Activated CD4-positive, alpha-beta T cell treated with anti-CD3 and anti-CD28 coated beads for 24 hours (primary cell): Measurements from ENCODE around the gene CTSW.
A peak's percentile ranks its signal among the peaks of the same experiment; 100 is the strongest.
"Not testable (repeated sequence)": the region's sequence is repeated elsewhere in the genome, so short reads cannot be mapped to it uniquely, and the experiment has no call there.

Experiments used
- DNase-seq, 2 donors: peaks; one replicate each; pipeline ENCODE4 v3.0.0-alpha.2; 2020; ENCODE audit warnings: low read depth in 2 of 2

CTSW gene

DNA sequence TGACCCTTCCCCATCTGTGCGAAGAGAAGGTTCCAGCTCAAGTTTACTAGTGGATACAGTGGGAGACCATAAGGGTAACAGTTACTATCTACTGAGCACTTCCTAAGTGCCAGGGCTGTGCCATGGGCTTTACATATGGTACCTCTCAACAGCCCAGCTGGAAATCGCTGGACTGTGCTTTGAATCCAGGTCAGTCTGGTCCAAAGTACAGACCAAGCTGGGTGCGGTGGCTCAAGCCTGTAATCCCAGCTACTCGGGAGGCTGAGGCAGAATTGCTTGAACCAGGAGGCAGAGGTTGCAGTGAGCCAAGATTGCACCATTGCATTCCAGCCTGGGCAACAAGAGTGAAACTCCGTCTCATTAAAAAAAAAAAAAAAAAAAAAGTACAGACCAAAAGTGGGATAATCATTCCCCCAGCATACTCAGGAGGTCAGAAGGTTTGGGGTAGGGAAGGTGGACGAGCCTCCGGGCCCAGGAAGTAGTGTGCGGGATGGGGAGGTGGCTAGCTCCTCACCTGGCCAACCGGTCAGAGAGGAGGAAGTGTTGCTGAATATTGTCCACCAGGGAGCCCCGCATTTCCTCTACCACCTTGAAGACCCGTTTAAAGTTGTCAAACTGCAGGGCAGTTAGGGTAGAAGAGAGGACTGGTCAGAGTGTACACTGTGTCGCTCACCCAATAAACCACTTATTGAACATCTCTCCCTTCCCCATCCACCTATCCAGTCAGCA lies 6.3 kb downstream of the CTSW start:
- DNase-seq = no peak

DNA sequence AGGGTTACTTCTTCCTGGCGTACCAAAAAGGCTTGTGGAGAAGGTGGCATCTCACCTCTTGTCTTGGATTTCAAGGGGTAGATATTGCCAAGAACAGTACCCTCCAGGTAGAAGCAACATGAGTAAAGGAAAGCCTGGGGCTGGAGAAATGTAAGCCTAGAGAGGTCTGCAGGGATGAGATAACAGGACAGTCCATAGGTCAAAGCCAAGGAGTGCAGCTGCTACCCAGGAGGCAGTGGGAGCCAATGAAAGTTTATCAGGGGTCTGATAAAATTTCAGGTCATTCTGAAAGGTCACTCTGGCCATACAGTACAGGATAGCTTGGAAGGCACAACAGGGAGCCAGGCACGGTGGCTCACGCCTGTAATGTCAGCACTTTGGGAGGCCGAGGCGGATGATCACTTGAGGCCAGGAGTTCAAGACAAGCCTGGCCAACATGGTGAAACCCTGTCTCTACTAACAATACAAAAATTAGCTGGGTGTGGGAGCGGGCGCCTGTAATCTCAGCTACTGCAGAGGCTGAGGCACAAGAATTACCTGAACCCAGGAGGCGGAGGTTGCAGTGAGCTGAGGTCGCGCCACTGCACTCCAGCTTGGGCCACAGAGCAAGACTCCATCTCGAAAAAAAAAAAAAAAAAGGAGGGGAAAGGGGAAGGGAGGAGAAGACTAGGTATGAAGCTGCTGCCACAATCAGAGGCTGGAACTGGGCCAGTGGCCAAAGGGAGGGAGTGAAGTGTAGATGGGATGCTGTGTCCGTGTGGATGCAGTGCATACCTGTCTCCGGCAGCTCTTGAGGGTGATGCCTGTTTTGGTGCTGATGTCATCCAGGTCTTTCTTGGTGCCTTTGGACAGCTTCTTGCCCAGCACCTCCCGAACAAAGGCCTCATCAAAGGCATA lies 7.4 kb downstream of the CTSW start:
- DNase-seq = no peak

DNA sequence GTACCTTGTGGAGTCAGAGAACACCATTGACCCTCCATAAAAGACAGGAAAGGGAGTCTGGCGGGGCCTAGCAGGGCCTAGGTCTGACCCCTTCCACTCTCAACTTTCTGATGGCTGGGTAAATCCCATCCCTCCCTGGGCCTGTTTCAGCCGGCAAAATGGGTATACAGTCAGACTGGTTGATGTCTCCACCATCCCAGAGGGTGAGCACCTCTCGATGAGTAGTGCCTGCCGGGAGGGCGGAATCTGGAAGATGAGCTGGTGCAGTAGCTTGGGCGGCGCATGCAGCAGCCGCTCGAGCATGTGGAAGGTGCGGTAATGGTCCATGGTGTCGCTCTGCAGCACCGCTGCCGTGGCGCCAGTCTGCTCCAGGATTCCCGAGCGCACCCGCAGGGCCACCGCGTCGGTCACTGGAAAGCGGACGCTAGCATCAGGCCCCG lies 8.1 kb downstream of the CTSW start:
- DNase-seq = no peak

DNA sequence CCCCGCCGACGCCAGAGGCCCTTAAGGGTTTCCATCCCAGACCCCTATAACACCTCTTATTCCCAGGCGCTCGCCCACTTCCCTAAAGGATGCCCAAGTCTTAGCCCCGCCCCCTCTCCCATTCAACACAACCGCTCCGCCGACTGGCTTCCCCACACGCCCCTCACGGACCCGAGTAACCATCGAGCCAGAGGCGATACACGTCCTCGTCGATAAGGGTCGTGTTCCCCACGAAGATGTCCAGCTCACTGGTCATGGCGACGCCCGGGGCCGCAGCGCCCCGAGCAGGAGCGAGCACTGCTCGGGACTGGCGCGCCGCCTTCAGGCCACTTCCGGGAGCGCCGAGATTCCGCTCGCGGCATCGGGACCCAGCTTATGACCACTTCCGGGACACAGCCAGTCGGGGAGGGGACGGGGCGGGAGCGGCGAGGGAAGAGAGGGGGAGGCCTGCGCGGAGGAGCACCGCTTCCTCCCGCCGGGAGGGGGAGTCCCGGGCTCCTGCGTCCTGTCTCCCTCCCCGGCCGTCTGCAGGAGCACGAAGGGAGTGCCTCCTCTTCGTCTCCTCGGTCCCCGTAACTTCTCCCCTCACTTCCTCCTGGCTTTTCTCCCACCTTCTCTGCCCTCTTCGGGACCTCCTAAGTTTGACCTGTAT lies 8.7 kb downstream of the CTSW start, which contains the start of gene FIBP:
FIBP (minus strand) TSS at position 309 of the 652 bp plus-strand sequence; CDS start at position 256, 53 bp downstream.
- peak; percentile 94 for DNase-seq

DNA sequence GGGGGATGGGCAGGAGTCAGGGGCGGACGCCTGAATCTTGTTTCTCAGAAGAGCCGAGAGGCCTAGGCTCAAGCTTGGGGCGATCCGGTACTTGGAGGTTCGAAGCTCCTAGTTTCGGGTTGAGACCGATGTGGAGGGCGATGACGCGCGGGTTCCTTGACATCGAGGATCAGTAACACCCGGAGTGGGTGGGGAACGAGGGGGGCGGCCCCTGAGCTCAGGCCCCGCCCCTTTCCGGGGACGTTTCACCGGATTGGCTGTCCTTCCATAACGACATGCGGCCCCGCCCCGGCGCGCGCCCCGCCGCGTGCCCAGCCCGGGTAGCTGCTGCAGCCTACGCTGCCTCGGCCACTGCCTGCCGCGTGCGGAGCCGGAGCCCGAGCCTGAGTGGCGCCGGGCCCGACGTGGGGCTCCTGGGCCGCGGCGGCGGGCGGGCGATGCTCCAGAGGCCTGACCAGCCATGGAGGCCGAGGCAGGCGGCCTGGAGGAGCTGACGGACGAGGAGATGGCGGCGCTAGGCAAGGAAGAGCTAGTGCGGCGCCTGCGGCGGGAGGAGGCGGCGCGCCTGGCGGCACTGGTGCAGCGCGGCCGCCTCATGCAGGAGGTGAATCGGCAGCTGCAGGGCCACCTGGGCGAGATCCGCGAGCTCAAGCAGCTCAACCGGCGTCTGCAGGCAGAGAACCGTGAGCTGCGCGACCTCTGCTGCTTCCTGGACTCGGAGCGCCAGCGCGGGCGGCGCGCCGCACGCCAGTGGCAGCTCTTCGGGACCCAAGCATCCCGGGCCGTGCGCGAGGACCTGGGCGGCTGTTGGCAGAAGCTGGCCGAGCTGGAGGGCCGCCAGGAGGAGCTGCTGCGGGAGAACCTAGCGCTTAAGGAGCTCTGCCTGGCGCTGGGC lies 10.9 kb downstream of the CTSW start, which contains the start of gene CCDC85B:
CCDC85B (plus strand) TSS at position 350 of the 895 bp plus-strand sequence; CDS start at position 461, 111 bp downstream.
- peak; percentile 98 to 99 for DNase-seq

DNA sequence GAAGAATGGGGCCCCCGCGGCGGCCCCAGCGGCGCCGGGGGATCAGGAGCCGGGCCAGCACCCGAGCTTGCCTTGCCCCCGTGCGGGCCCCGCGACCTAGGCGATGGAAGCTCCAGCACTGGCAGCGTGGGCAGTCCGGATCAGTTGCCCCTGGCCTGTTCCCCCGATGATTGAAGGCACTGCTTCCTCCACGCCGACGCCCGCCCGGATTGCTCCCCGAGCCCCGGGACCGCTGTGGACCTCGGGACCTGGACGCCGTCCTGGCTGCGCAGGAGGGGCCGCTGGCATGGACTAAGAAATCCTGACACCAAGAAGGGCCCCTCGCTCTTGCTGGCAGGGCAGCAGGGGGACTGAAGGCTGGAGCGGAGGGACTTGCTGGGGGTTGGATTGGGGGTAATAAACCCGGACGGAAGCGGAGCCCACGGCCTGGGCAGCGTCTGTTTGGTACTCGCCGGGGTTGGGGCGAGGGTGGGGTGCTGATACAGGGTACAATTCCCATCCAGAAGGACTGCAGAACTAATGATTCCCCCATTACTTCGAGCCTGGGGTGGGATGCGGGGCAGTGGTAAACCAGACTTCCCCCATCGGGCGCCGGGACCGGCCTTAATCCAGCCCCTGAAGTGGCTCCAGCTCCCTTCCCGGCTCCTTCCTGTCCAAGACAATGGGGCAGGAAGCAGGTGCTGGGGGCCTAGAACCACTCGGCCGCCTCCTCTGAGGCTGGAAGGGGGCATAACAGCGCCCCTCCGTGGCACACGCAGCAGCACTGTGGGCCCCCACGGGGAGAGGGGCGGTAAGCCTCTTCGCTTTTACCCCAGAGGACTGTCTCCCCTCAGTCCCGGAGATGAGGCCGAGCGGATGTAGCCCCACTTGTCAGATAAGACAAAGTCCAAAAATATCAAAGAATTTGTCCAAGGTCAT lies 11.8 kb downstream of the CTSW start:
- DNase-seq = no peak

DNA sequence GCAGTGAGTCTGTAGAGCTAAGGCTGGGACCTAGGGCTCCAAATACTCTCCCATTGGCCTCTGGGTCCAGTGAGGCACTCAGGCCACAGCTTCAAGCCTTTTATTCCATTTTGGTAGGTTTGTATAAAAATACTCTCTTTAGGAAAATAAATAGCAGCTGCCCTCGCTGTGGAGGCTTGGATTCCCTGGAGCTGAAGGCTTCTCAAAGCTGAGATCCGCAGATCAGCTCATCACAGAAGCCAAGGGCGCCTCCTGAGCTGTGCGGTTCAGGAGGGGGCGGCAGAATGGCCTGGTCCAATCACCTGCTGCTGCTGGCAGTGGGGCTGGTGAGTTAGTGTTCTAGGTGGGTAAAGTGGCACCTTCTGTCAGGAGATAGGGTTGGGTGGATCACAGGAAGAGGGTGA lies 12.5 kb downstream of the CTSW start:
- not testable (repeated sequence) for DNase-seq

DNA sequence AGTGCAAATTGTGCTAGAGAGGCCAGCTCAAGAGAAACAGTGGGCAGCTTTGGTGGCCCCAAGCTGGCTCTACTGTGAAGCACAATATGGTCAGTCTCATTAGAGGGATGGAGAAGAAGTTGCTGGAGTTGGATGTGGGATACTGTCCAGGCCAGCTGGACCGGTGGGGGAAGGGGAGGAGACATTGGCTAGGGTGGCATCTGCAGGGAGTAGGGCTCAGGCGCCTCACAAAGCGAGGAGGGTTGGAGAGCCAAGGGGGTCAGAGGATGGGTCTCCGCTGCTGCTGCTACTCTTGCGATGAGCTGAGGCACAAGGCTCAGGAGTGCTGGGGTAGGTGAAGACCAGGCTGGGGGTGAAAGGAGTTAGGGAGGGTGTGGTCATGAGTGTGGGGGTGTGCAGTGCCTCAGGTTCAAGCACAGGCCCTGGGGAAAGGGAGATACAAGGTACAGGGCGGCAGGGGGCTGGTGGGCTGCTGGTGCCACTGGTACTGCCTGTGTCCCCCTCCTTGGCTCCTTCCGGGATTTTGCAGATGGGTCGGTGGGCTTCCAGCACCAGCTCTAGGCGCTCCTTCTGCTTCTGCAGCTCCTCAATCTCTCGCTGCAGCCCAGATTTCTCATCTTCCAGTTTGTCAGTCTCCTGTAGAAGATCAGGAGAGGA lies 13.2 kb downstream of the CTSW start:
- no peak for DNase-seq

DNA sequence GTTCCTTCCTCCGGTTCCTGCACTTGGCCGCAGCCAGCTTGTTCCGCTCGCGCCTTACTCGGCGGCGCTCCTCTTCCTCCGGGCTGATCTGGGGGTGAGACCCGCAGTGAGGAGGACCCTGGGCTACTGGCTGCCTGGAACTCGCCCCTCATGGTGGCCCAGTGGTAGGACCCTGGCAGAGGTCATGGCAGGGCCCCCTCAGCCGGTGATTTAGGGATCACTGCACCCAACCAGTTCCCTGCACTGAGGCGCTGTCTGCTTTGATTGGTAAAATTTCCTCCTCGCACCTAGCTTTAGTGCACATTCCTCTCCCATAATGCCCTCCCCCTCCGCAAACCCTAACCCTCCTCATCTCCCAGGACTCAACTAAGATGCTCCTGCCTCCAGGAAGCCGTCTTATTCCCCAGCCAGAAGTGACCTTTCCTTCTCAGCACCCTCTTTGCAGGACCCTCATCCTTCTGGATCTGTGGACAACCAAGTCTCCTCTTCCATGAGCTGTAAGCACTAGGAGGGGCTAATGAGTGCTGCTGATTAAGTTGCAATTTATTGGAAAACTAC lies 14.5 kb downstream of the CTSW start:
- no peak for DNase-seq

DNA sequence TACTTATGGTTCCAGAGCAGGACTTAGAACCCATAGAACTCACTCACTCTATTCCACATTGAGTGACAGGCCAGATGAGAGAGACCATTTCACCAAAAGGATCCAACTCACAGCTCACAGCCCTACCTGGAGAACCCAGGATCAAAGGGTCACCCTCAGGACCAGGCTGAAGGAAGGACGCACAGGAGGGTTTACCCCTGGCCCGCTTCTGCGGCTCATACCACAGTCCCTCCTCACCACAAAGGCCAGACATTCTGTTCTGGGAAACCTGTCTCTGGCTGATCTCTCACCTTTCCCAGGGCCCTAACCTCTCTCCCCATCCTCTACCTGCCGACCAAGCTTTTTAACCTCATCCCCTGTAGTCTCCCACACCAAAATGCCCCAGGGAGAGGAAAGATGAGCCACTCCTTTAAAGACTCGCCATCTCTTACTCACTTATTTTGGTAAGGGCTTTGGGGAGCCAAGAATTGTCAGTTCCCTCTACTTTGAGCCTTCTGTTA lies 15.9 kb downstream of the CTSW start:
- no peak for DNase-seq

DNA sequence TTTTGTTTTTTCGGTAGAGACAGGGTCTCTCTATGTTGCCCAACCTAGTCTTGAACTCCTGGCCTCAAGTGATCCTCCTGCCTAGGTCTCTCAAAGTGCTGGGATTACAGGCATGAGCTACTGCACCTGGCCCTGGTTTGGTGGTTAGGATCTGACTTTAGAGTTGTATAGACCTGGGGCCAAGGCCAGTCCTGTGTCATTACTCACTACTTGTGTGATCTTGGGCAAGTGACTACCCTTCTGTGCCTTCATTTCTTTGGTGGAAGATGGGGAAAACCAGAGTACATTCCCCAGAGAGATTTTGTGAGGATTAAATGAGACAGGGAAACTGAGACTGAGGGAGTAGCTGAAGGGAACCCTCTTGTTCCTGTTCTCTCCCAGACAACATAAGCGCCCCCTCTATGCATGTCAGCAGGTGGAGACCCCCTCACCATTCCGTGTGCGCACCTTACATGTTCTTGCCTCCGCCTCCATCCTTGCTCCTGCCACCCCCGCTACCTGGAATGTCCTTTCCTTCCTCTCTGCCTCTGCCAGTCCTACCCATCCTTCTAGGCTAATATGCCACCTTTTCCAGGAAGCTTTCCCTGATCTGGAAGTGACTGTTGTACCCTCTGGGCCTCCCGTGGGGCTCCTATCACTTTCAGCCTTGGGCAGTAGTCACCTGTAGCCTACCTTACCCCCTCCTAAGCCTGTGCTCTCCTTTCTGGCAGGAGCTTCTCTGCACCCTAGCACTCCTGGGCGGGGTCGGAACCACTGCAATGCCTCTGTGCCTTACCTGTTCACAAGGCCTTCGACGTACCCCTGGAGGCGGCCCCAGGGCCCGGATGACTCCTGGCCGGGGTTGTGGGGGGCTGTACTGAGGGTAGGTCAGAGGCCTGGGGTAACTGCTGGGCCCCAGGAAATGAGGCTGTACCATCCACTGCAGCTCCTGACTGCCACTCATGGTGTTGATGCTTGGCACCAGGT lies 16.7 kb downstream of the CTSW start:
- DNase-seq = no peak

DNA sequence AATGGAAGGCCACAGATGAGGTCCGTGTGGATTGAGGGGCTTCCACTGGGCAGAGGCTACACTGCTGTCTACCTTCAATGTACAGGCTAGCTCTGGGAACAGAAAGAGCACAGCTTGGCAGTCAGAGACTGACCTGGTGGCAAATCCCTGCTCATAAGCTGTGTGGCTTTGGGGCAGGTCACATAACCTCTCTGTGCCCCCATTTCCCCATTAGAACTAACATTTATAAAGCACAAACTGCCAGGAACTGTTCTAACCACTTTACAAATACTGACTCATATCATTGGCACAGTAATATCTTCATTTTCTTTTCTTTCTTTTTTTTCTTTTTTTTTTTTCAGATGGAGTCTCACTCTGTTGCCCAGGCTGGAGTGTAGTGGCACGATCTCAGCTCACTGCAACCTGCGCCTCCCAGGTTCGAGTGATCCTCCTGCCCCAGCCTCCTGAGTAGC lies 17.4 kb downstream of the CTSW start:
- no peak for DNase-seq

DNA sequence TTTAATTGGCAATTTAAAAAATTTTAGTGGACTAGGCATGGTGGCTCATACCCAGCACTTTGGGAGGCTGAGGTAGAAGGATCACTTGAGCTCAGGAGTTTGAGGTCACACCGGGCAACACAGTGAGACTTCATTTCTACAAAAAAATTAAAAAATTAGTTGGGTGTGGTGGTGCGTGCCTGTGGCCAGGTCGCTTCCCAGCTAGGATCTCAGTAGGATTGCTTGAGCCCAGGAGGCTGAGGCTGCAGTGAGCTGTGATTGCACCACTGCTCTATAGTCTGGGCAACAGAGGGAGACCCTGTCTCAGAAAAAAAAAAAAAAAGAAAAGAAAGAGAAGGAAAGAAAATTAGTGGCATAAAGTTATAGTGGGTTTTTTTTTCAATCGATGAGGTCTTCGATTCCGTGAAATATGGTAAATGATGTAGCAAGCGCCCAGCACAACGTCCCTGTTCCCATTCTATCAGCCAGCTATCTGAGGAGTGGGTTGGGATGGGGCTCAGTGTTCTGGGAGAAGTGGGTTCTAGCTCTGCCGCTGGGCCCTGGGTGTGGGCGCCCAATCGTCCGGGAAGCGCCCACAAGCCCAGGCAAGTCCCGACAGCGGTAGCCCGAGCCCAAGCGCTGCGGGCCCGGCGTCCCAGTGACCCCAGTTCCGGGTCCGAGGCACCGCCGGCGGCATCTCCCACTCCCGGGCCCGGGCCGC lies 19.2 kb downstream of the CTSW start:
- no peak for DNase-seq

DNA sequence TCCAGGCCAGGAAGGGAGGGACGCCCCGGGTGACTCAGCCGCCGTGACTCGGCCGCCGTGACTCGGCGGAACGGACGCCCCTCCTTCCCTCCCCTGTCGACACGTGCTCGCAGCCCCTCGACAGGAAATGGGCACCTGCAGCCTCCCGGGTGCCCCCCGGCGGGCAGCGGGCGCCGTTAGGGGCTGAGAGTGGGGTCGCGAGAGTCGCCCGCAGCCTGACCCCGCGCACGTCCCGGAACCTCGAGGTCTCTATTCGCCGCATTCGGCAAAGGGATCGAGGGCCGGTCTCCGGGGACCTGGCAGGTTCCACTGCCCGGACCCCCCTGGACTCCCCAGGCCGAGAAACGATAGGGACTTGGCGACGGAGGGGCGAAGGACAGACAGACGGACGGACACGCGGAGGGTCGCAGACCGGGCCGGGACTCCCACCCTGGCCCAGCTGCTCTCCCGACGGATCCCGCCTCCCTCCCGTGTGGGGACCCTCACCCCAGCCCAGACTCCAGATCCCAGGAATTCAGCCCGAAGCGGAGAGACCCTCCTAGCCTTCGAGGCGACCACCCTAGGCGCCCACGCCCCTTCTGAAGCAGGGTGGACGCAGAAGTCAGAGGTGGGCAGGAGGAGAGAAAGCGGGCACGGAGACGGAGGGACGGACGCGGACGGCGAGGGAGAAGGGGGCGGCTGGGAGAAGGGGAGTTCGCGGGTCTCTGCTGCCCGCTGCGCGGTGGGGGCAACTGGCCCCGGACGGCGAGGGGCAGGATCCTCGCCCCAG lies 19.9 kb downstream of the CTSW start:
- peak; percentile 64 to 74 for DNase-seq

DNA sequence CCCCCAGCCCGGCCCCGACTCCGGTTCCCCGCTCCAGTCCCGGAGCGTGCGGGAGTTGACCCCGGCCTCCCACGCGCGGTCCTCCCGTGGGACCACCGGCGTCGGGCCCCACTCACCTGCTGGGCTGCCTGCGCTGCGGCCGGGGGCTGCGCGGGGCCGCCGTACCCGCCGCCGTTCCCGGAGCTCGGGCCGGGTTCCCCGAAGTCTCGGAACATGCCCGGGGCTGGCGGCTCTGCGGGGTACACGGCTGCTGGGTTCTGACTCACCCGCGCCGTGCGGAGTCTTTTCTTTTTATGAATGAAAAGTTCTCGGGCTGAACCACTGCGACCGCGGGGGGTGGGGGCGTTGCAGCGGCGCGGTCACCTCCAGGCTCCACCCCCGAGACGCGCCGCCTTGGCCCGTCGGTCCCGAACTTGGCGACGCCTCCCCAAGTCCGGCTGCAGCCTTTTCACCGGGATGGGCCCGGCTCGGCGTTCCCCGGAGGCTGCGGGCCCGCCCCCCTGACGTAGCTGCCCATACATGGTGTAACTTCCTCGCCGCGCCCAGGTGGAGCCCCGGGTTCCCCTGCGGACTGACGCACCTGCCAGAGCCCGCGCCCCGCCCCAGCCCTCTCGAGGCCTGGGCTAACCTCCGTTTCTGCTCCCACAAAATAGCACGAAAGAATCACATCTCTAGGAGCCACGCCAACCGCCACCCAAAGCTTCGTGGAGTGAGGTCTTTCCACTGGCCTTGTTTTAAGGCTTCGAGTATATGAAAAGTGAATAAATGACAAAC lies 20.7 kb downstream of the CTSW start, which contains the start of gene FOSL1:
FOSL1 (minus strand) TSS at position 264 of the 774 bp plus-strand sequence; CDS start at position 215, 49 bp downstream.
- DNase-seq = peak; percentile 90 to 95

DNA sequence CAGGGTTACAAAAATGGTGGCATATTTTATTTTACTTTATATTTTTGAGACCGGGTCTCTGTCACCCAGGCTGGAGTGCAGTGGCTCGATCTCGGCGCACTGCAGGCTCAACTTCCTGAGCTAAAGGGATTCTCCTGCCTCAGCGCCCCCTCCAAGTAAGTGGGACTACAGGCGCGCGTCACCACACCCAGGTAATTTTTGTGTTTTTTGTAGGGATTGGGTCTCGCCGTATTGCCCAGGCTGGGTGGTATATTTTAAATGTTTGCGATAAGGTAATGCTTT lies 21.2 kb downstream of the CTSW start:
- no peak for DNase-seq
